OCI-LY7 (cell line): ENCODE measurements around the gene PLCB1.

Experiments used
- CTCF ChIP-seq: fragments of 200-600 bp; sonication (generic); conservative IDR thresholded peaks from 2 replicates; pipeline ENCODE4 v1.5.1; 2014; ENCODE audit warnings: mild to moderate bottlenecking, antibody characterized with exemption, low read length, moderate library complexity, mixed read lengths
- EZH2phosphoT487 ChIP-seq: fragments of 200-600 bp; sonication (generic); IDR thresholded peaks from 2 replicates; pipeline ENCODE4 v1.6.1; 2018; ENCODE audit warnings: low read depth, borderline replicate concordance, mild to moderate bottlenecking, mixed run types, antibody characterized with exemption, low read length, moderate library complexity, mixed read lengths

- TF ChIP-seq CTCF (no peak), EZH2phosphoT487 (no peak)
Measured at GRCh38 chr20:8842525-8842924, 710.5 kb downstream of the PLCB1 start.
